ENCODE data around the gene GPR33.
"Not testable (repeated sequence)": the region's sequence is repeated elsewhere in the genome, so short reads cannot be mapped to it uniquely, and the experiment has no call there.

The GPR33 gene

GRCh38 chr14:31487886-31488285, at the start of gene GPR33:
Gene GPR33, minus strand, starts transcription at chr14:31488039. Its CDS starts 4,074 bp downstream, at chr14:31483965.
- no peak for DNase-seq (ENCODE audit: low spot score)

GRCh38 chr14:31536201-31536960, 48.5 kb upstream of the GPR33 start:
- DNase-seq (ENCODE audit: low spot score), result no peak

- DNase-seq (ENCODE audit: low spot score), result no peak
Observed at GRCh38 chr14:31530136-31530535, 42.3 kb upstream of the GPR33 start.

GRCh38 chr14:31529053-31529452, 41.2 kb upstream of the GPR33 start:
- no peak for DNase-seq (ENCODE audit: low spot score)

- DNase-seq (ENCODE audit: low spot score), result no peak
Observed at GRCh38 chr14:31527546-31527945, 39.7 kb upstream of the GPR33 start.

- no peak for DNase-seq (ENCODE audit: low spot score)
Observed at GRCh38 chr14:31527087-31527486, 39.2 kb upstream of the GPR33 start.

GRCh38 chr14:31510855-31511254, 23.0 kb upstream of the GPR33 start:
- no peak for DNase-seq (ENCODE audit: low spot score)

GRCh38 chr14:31510222-31510621, 22.4 kb upstream of the GPR33 start:
- peak; percentile 20 for DNase-seq (ENCODE audit: low spot score)

- DNase-seq (ENCODE audit: low spot score), result no peak
Observed at GRCh38 chr14:31508135-31508534, 20.3 kb upstream of the GPR33 start.

GRCh38 chr14:31505411-31505810, 17.6 kb upstream of the GPR33 start:
- no peak for DNase-seq (ENCODE audit: low spot score)

- DNase-seq (ENCODE audit: low spot score), result no peak
Observed at GRCh38 chr14:31501870-31502269, 14.0 kb upstream of the GPR33 start.

GRCh38 chr14:31492759-31493498, 5.1 kb upstream of the GPR33 start:
- DNase-seq (ENCODE audit: low spot score), result no peak

- DNase-seq (ENCODE audit: low spot score), result no peak
Observed at GRCh38 chr14:31489691-31490090, 1.9 kb upstream of the GPR33 start.

- DNase-seq (ENCODE audit: low spot score), result no peak
Observed at GRCh38 chr14:31486764-31487163, 1.1 kb downstream of the GPR33 start.

GRCh38 chr14:31484754-31485153, 3.1 kb downstream of the GPR33 start:
- no peak for DNase-seq (ENCODE audit: low spot score)

GRCh38 chr14:31480156-31480555, 7.7 kb downstream of the GPR33 start:
- DNase-seq (ENCODE audit: low spot score), result no peak

GRCh38 chr14:31479027-31479426, 8.8 kb downstream of the GPR33 start:
- no peak for DNase-seq (ENCODE audit: low spot score)

- no peak for DNase-seq (ENCODE audit: low spot score)
Observed at GRCh38 chr14:31477248-31477647, 10.6 kb downstream of the GPR33 start.

- no peak for DNase-seq (ENCODE audit: low spot score)
Observed at GRCh38 chr14:31476131-31476866, 11.5 kb downstream of the GPR33 start.

- no peak for DNase-seq (ENCODE audit: low spot score)
Observed at GRCh38 chr14:31466554-31466953, 21.3 kb downstream of the GPR33 start.

GRCh38 chr14:31465111-31465510, 22.7 kb downstream of the GPR33 start:
- DNase-seq (ENCODE audit: low spot score), result no peak

GRCh38 chr14:31462450-31462849, 25.4 kb downstream of the GPR33 start:
- DNase-seq (ENCODE audit: low spot score), result not testable (repeated sequence)

- DNase-seq (ENCODE audit: low spot score), result no peak
Observed at GRCh38 chr14:31461545-31461944, 26.3 kb downstream of the GPR33 start.

Data from CD4-positive, alpha-beta T cell treated with Interleukin-15 for 4 hours (primary cell).